Measurements from ENCODE around the gene RBM7. TPM values are rescaled to one million over a fixed set of nuclear protein-coding genes. Genes with fewer than 3 reads are reported as not detected.
A peak's percentile ranks its signal among the peaks of the same experiment; 100 is the strongest.

The RBM7 gene
- total RNA-seq, 4 donors from 2014 or later, result 5.6 to 25.9 (median 23.1) TPM

DNA sequence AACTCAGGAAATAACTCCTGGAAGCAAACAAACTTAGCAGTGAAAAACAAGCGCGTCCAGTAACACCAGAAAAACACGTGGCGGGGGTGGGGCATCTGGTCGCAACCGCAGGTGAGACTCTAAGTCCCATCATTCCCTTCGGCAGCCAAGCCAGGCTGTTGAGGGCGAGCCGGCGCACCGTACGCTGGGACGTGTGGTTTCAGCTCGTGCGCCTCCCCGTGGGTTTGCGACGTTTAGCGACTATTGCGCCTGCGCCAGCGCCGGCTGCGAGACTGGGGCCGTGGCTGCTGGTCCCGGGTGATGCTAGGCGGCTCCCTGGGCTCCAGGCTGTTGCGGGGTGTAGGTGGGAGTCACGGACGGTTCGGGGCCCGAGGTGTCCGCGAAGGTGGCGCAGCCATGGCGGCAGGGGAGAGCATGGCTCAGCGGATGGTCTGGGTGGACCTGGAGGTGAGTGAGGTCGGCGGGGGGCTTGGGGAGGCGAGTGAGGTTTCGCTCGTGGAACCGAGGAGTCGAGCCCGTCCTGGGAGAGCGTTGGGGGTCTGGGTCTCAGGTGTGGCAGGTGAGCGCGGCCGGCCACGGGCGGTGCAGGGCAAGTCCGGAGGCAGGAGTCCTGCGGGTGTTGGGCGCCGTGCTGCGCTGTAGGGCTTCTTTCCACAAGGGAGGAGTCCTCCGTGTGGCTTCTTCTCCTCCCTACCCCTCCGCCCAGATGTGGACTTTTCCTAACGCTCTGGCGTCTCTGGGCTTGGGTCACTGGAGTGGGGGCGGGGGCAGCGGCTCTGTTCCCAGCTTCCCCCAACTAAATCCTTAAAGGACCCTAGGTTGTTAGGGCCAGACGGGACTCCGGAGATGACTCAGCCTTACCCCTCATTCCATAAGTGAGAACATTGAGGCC is 39.0 kb downstream of the RBM7 start, which contains the start of gene REXO2:
Gene REXO2 (plus strand): TSS at position 239 of the 892 bp plus-strand sequence. CDS start 62 bp downstream, at position 301.
- in situ Hi-C loops (cut with MboI; ENCODE audit: low pct_ligation_motif_present in 1 of 4, low pct_unique_long_range_greater_than_20kb in 1 of 4, low sequenced_read_pairs in 3 of 4), result no loop called here
- no peaks in the 10 kb centered on the region for H3K9me3 ChIP-seq
- peak; percentile 97 for DNase-seq
- H3K4me1 ChIP-seq, result peaks cover 10 to 33% (median 20%) of the 10 kb centered on the region in 4 donors
- intact Hi-C loops (cut with DNase I; ENCODE audit: low total_unique reads), result no loop called here
- WGBS, 2 donors (ENCODE audit: low coverage in 1 of 2), result 0% methylated on average over 6 to 63 of the region's 64 CpGs
- H3K4me3 ChIP-seq, result peak within 1 kb of the TSS; percentile 72 to 94 (median 82)
- no peaks in the 10 kb centered on the region for H3K27me3 ChIP-seq
- no peaks in the 10 kb centered on the region for H3K36me3 ChIP-seq
- TF ChIP-seq EP300 (IDR thresholded peaks at IDR 0.05; ENCODE audit: low read depth) (no peak), POLR2AphosphoS5 (IDR thresholded peaks at IDR 0.05) (peak; percentile 86 to 95 (median 90)), POLR2A (IDR thresholded peaks at IDR 0.05) (peak; percentile 71)
- TF ChIP-seq, protein P1, sequence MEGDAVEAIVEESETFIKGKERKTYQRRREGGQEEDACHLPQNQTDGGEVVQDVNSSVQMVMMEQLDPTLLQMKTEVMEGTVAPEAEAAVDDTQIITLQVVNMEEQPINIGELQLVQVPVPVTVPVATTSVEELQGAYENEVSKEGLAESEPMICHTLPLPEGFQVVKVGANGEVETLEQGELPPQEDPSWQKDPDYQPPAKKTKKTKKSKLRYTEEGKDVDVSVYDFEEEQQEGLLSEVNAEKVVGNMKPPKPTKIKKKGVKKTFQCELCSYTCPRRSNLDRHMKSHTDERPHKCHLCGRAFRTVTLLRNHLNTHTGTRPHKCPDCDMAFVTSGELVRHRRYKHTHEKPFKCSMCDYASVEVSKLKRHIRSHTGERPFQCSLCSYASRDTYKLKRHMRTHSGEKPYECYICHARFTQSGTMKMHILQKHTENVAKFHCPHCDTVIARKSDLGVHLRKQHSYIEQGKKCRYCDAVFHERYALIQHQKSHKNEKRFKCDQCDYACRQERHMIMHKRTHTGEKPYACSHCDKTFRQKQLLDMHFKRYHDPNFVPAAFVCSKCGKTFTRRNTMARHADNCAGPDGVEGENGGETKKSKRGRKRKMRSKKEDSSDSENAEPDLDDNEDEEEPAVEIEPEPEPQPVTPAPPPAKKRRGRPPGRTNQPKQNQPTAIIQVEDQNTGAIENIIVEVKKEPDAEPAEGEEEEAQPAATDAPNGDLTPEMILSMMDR (IDR thresholded peaks at IDR 0.05), result peak in 3 of 5 experiments; percentile 20 to 45 (median 40)
- H3K27ac ChIP-seq, result peak within 1 kb of the TSS; percentile 82 to 95 (median 88)

DNA sequence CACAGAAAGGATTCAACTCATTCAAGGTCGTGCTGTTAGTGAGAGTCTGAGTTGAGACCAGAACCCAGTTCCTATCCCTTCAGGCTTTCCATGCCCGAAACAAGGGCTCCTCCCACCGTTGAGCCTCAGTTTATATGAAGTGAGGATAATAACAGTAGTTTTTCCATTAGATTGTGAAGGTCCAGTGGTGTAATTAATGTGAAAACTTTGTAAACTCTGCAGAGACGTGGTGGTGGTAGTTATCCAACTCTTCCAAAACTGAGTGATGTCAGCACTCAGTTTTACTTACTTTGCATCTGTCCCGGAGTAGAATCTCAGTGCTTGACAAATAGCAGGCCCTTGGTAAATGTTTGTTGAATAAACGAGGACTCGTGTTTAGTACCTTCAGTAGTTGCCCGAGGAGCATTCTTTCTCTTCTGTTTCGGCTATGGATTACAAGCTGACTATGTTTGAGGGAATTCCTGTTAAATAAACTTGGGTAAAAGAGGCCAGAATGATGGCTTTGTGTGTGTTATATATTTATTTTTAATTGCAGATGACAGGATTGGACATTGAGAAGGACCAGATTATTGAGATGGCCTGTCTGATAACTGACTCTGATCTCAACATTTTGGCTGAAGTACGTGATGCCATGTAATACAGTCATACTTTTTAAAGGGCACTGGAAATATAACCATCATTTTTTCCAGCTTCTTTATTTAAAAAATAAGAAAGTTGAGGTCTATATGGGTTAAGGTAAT is 39.8 kb downstream of the RBM7 start:
- intact Hi-C loops (cut with DNase I; ENCODE audit: low total_unique reads) (no loop called here), in situ Hi-C loops (cut with MboI; ENCODE audit: low pct_ligation_motif_present in 1 of 4, low pct_unique_long_range_greater_than_20kb in 1 of 4, low sequenced_read_pairs in 3 of 4) (no loop called here)
- TF ChIP-seq, protein P1 (IDR thresholded peaks at IDR 0.05), result no peak
- TF ChIP-seq POLR2A (IDR thresholded peaks at IDR 0.05) (no peak), EP300 (IDR thresholded peaks at IDR 0.05; ENCODE audit: low read depth) (no peak), POLR2AphosphoS5 (IDR thresholded peaks at IDR 0.05) (no peak)
- peak overlapping the region; percentile 72 to 94 (median 82) for H3K4me3 ChIP-seq
- DNase-seq, result no peak
- H3K9me3 ChIP-seq, result no peaks in the 10 kb centered on the region
- WGBS, 2 donors (ENCODE audit: low coverage in 1 of 2), result 7 to 11% methylated on average over 6 to 10 of the region's 10 CpGs
- H3K27me3 ChIP-seq, result no peaks in the 10 kb centered on the region
- H3K36me3 ChIP-seq, result no peaks in the 10 kb centered on the region
- H3K27ac ChIP-seq, result peak overlapping the region; percentile 82 to 95 (median 88)
- peaks cover 10 to 33% (median 20%) of the 10 kb centered on the region in 4 donors for H3K4me1 ChIP-seq

DNA sequence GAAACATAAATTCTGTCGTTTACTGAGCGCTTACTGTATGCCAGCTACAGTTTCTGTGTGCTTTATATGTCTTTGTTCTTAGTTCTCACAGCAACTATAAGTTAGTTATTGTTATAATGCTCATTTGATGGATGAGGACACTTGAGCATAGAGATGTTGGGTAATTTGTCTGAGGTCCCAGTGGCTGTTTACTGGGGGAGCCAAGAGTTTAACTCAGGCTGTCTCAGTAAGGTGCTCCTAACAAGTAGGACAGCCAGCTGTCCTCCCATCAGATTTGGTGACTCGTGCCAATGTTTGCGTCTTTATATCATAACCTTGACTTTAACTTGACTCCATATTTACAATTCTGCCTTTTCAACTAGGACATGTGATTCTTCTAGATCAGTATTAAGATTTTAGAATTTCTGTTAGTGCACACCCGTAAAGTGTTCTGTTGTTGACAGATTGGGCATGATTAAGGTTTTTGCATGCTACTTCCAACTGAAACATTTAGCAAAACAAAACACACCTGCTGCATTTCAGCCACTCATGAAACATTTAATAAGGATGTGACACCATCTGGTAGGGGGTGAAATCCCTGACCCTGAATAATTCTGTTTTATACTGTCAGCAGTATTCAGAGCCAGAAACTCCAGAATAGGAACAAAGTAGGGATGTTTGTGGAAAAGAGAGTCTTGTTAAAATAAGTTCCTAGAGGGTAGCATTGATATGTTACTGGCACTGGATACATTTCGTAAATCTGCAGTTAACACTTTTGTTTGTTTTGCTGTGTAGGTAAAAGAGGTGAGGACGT is 40.7 kb downstream of the RBM7 start:
- 50 to 51% methylated on average over 7 of the region's 7 CpGs for WGBS, 2 donors (ENCODE audit: low coverage in 1 of 2)
- intact Hi-C loops (cut with DNase I; ENCODE audit: low total_unique reads) (no loop called here), in situ Hi-C loops (cut with MboI; ENCODE audit: low pct_ligation_motif_present in 1 of 4, low pct_unique_long_range_greater_than_20kb in 1 of 4, low sequenced_read_pairs in 3 of 4) (no loop called here)
- Histone ChIP-seq H3K27ac (peak overlapping the region; percentile 82 to 95 (median 88)), H3K4me3 (peak overlapping the region in 1 of 4 donors; percentile 72), H3K9me3 (no peaks in the 10 kb centered on the region), H3K36me3 (peaks cover 0 to under 1% (median 0%) of the 10 kb centered on the region in 4 donors), H3K4me1 (peaks cover 10 to 33% (median 20%) of the 10 kb centered on the region in 4 donors), H3K27me3 (no peaks in the 10 kb centered on the region)
- TF ChIP-seq POLR2A (IDR thresholded peaks at IDR 0.05) (no peak), EP300 (IDR thresholded peaks at IDR 0.05; ENCODE audit: low read depth) (no peak), POLR2AphosphoS5 (IDR thresholded peaks at IDR 0.05) (no peak)
- TF ChIP-seq, protein P1 (IDR thresholded peaks at IDR 0.05), result no peak
- DNase-seq, result no peak
